Left lung (tissue), 10 donors: Measurements from ENCODE around the gene CSH2. TPM values are rescaled to one million over a fixed set of nuclear protein-coding genes. Genes with fewer than 3 reads are reported as not detected.

Experiments
- ATAC-seq: fragments of 200-7000 bp; cut with Tn5 transposase; one replicate; pipeline ENCODE4 v1.9.1; 2020; ENCODE audit warnings: moderate library complexity
- DNase-seq, 4 donors: peaks; one replicate each; pipeline ENCODE4 v3.0.0-alpha.2; 2013 to 2020
- H3K27ac ChIP-seq, 2 donors: fragments of 200-600 bp; sonication (generic) in 1 of 2; one replicate each; pipeline versions ENCODE4 v1.5.0 to v1.8.0; 2020 to 2021
- H3K27me3 ChIP-seq, 2 donors: fragments of 200-600 bp; sonication (generic) in 1 of 2; one replicate each; pipeline versions ENCODE4 v1.5.0 to v1.8.0; 2020 to 2021
- H3K36me3 ChIP-seq, 2 donors: fragments of 200-600 bp; sonication (generic) in 1 of 2; one replicate each; pipeline versions ENCODE4 v1.5.0 to v1.8.0; 2020 to 2021
- H3K4me1 ChIP-seq, 2 donors: fragments of 200-600 bp; one replicate each; pipeline ENCODE4 v1.8.0; 2021
- H3K4me3 ChIP-seq, 2 donors: fragments of 200-600 bp; sonication (generic) in 1 of 2; one replicate each; pipeline versions ENCODE4 v1.5.0 to v1.8.0; 2020 to 2021; ENCODE audit warnings: mild to moderate bottlenecking in 1 of 2
- H3K9me3 ChIP-seq, 2 donors: fragments of 200-600 bp; sonication (generic) in 1 of 2; one replicate each; pipeline versions ENCODE4 v1.5.0 to v1.8.0; 2020 to 2021
- CTCF ChIP-seq, 2 donors: fragments of 200-600 bp; sonication (generic) in 1 of 2; IDR thresholded peaks; one replicate each; pipeline versions ENCODE4 v1.5.0 to v1.8.0; 2021; ENCODE audit warnings: antibody characterized with exemption in 2 of 2
- intact Hi-C, 2 donors: fragments of 100-400 bp; cut with DNase I; formaldehyde crosslinking; loops; one replicate each; pipeline versions ENCODE4 v1.11.2 to v1.14.2; 2022
- polyA plus RNA-seq, 6 donors: library from polyadenylated mRNA; unstranded; fragments of 120-200 nt; gene quantifications; one replicate each; pipeline ENCODE4 v1.2.1, GENCODE V29; 2013; ENCODE audit not compliant: insufficient read length in 6 of 6
- total RNA-seq, 2 donors: library from RNA; stranded (reverse); fragmentation: NEBNext Ultra II Directional; extraction: Animal tissue kit (Norgen Biotek cat#: 25700); gene quantifications; one replicate each; pipeline ENCODE4 v1.2.1, GENCODE V29; 2021
- donor health status: DM: no; HTN: yes; CAD: no.
- donor health status: DM: no; HTN: no; CAD: no.

CSH2 gene
- total and polyA plus RNA-seq, 8 donors = 0.20 to 6.7 (median 0.23) TPM; not detected in 5

- Histone ChIP-seq H3K36me3 (no peaks in the 10 kb centered on the region), H3K27me3 (no peaks in the 10 kb centered on the region), H3K4me1 (peaks cover 27 to 49% of the 10 kb centered on the region in 2 donors), H3K27ac (peak within 1 kb of the TSS; percentile 93), H3K4me3 (peak within 1 kb of the TSS; percentile 87 to 90), H3K9me3 (no peaks in the 10 kb centered on the region)
- TF ChIP-seq CTCF (IDR thresholded peaks at IDR 0.05) = peak in 1 of 2 donors; percentile 5
- ATAC-seq = peak; percentile 88
- peak; percentile 97 to 100 (median 99) for DNase-seq
- intact Hi-C loops = no loop called here
These were observed 30.7 kb downstream of the CSH2 start, which contains the start of gene SMARCD2 for GRCh38 chr17:63842540-63843386. TSS of gene SMARCD2 (minus strand) at chr17:63842685. CDS start at chr17:63842674, 11 bp downstream.

GRCh38 chr17:63842173-63842539 lies 31.3 kb downstream of the CSH2 start:
- peak in 2 of 4 donors; percentile 51 to 90 for DNase-seq
- Histone ChIP-seq H3K36me3 (peaks cover 0 to 4% of the 10 kb centered on the region in 2 donors), H3K27me3 (no peaks in the 10 kb centered on the region), H3K4me3 (peak overlapping the region; percentile 87 to 90), H3K27ac (peak overlapping the region; percentile 93), H3K4me1 (peaks cover 28 to 55% of the 10 kb centered on the region in 2 donors), H3K9me3 (no peaks in the 10 kb centered on the region)
- intact Hi-C loops = no loop called here
- ATAC-seq = peak; percentile 2
- TF ChIP-seq CTCF (IDR thresholded peaks at IDR 0.05) = no peak

- peak overlapping the region; percentile 87 to 90 for H3K4me3 ChIP-seq
- H3K36me3 ChIP-seq = peaks cover 0 to 10% of the 10 kb centered on the region in 2 donors
- no peaks in the 10 kb centered on the region for H3K27me3 ChIP-seq
- TF ChIP-seq CTCF (IDR thresholded peaks at IDR 0.05) = no peak
- intact Hi-C loops = no loop called here
- H3K9me3 ChIP-seq = no peaks in the 10 kb centered on the region
- peak; percentile 1 for ATAC-seq
- H3K27ac ChIP-seq = peak overlapping the region; percentile 93
- peaks cover 28 to 55% of the 10 kb centered on the region in 2 donors for H3K4me1 ChIP-seq
- peak; percentile 59 to 88 (median 78) for DNase-seq
These were observed 31.9 kb downstream of the CSH2 start for GRCh38 chr17:63841350-63842172.

- Histone ChIP-seq H3K4me3 (peak overlapping the region; percentile 87 to 90), H3K27me3 (no peaks in the 10 kb centered on the region), H3K4me1 (peaks cover 28 to 55% of the 10 kb centered on the region in 2 donors), H3K27ac (peak overlapping the region; percentile 93), H3K36me3 (peaks cover 0 to 18% of the 10 kb centered on the region in 2 donors), H3K9me3 (no peaks in the 10 kb centered on the region)
- TF ChIP-seq CTCF (IDR thresholded peaks at IDR 0.05) = no peak
- intact Hi-C loops = no loop called here
- no peak for ATAC-seq
- DNase-seq = no peak
These were observed 32.7 kb downstream of the CSH2 start for GRCh38 chr17:63840591-63841349.
